Right lobe of liver (tissue), 6 donors: ENCODE results near the gene GLCE. TPM values are rescaled to one million over a fixed set of nuclear protein-coding genes. Genes with fewer than 3 reads are reported as not detected.

ENCODE experiments used
- ATAC-seq, 4 donors: fragments of 200-7000 bp; cut with Tn5 transposase; one replicate each; pipeline ENCODE4 v1.9.1; 2020; ENCODE audit warnings: mild to moderate bottlenecking in 4 of 4, moderate library complexity in 4 of 4
- DNase-seq, 3 donors: peaks; one replicate each; pipeline ENCODE4 v3.0.0-alpha.2; 2020
- H3K27ac ChIP-seq, 3 donors: fragments of 200-600 bp; one replicate each; pipeline ENCODE4 v1.8.0; 2022
- H3K27me3 ChIP-seq, 2 donors: fragments of 200-600 bp; one replicate each; pipeline ENCODE4 v1.8.0; 2022
- H3K36me3 ChIP-seq, 4 donors: fragments of 200-600 bp; sonication (generic) in 1 of 4; one replicate each; pipeline versions ENCODE4 v1.5.1 to v1.8.0; 2017 to 2022; ENCODE audit warnings: control low read depth in 1 of 4
- H3K4me1 ChIP-seq, 4 donors: fragments of 200-600 bp; sonication (generic) in 1 of 4; one replicate each; pipeline versions ENCODE4 v1.5.1 to v1.8.0; 2017 to 2022; ENCODE audit warnings: control low read depth in 1 of 4
- H3K4me3 ChIP-seq, 3 donors: fragments of 200-600 bp; one replicate each; pipeline ENCODE4 v1.8.0; 2022
- H3K9me3 ChIP-seq, 4 donors: fragments of 200-600 bp; sonication (generic) in 1 of 4; one replicate each; pipeline versions ENCODE4 v1.5.1 to v1.8.0; 2017 to 2022; ENCODE audit warnings: control low read depth in 1 of 4
- POLR2A ChIP-seq: fragments of 450-650 bp; IDR thresholded peaks from one replicate; pipeline ENCODE4 v1.6.1; 2017; ENCODE audit warnings: antibody characterized with exemption, mild to moderate bottlenecking
- WGBS: methylation state at CpG from one replicate; pipeline ENCODE4 v1.1.6; 2018; ENCODE audit warnings: low coverage, low lambda C conversion rate; ENCODE audit not compliant: insufficient coverage; ENCODE audit errors: missing lambda C conversion rate; 5-methylcytosine and 5-hydroxymethylcytosine counted together
- intact Hi-C, 2 donors: fragments of 100-400 bp; cut with DNase I; formaldehyde crosslinking; loops; one replicate each; pipeline versions ENCODE4 v1.11.2 to v1.14.1; 2022
- total RNA-seq, 6 experiments: library from RNA; depleted of rRNA in 2 of 6; stranded (reverse); fragments of >200 nt in 2 of 6; fragmentation: NEBNext Ultra II Directional in 3 of 6; extraction: Animal tissue kit (Norgen Biotek cat#: 25700) in 3 of 6; gene quantifications; one replicate each; pipeline versions ENCODE4 v1.1.0 to v1.2.4, GENCODE V29; 2016 to 2023
- TF ChIP-seq, protein P1 (sequence below), 4 donors: fragments of 200-600 bp in 3 of 4; fragments of 450-650 bp in 1 of 4; IDR thresholded peaks; one replicate each; pipeline versions ENCODE4 v1.5.1 to v1.8.0; 2016 to 2022; ENCODE audit warnings: antibody characterized with exemption in 4 of 4, mild to moderate bottlenecking in 2 of 4
- donor health status: DM: no; HTN: yes; CAD: no.
- donor health status: DM: no; HTN: no; CAD: no.
- donor health status: DM: no; HTN: no; CAD: no.
- donor health status: DM: no; HTN: yes; CAD: no.
- donor health status: DM: no; HTN: yes; CAD: no.

The GLCE gene
- total RNA-seq, 6 experiments from 2014 or later, result 8.1 to 23.5 (median 15.4) TPM

GRCh38 chr15:69219690-69220089 is 59.3 kb downstream of the GLCE start:
- Histone ChIP-seq H3K36me3 (no peaks in the 10 kb centered on the region), H3K27me3 (no peaks in the 10 kb centered on the region), H3K9me3 (no peaks in the 10 kb centered on the region), H3K4me1 (peaks cover 0 to 13% (median 5%) of the 10 kb centered on the region in 4 donors), H3K27ac (no peak overlapping the region), H3K4me3 (no peak overlapping the region)
- ATAC-seq, result peak; percentile 19 to 46 (median 36)
- DNase-seq, result peak in 1 of 3 donors; percentile 56
- TF ChIP-seq POLR2A, result no peak
- TF ChIP-seq, protein P1, sequence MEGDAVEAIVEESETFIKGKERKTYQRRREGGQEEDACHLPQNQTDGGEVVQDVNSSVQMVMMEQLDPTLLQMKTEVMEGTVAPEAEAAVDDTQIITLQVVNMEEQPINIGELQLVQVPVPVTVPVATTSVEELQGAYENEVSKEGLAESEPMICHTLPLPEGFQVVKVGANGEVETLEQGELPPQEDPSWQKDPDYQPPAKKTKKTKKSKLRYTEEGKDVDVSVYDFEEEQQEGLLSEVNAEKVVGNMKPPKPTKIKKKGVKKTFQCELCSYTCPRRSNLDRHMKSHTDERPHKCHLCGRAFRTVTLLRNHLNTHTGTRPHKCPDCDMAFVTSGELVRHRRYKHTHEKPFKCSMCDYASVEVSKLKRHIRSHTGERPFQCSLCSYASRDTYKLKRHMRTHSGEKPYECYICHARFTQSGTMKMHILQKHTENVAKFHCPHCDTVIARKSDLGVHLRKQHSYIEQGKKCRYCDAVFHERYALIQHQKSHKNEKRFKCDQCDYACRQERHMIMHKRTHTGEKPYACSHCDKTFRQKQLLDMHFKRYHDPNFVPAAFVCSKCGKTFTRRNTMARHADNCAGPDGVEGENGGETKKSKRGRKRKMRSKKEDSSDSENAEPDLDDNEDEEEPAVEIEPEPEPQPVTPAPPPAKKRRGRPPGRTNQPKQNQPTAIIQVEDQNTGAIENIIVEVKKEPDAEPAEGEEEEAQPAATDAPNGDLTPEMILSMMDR (IDR thresholded peaks at IDR 0.05), result no peak
- intact Hi-C loops, result no loop called here
- 73% methylated on average over 1 of the region's 1 CpG for WGBS

DNA sequence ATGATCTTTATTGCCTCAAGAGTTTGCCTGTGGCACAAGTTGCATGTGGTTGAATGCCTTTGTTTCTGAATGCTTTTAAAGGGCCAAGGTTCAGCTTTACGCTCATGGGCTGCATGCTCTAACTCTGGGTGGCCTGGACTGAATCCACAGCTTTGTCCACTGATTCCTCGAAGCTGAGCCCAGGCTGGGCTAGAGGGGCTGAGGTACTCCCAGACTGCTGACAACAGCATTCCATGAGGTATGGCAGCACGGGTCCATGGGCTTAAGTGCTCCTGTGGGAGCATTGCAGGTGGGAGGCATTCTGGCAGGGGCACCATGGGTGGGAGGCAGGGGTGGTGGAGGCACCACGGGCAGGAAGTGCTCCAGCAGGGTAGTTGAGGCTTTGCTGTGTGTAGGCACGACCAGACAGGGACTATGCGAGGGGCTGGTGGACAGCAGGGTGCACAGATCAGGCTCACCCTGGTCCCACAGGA is 61.6 kb downstream of the GLCE start:
- Histone ChIP-seq H3K9me3 (no peaks in the 10 kb centered on the region), H3K4me3 (no peak overlapping the region), H3K36me3 (no peaks in the 10 kb centered on the region), H3K27me3 (no peaks in the 10 kb centered on the region), H3K27ac (no peak overlapping the region), H3K4me1 (peaks cover 0 to 29% (median 11%) of the 10 kb centered on the region in 4 donors)
- ATAC-seq (peak; percentile 13 to 48 (median 45)), DNase-seq (peak in 1 of 3 donors; percentile 51)
- TF ChIP-seq POLR2A, result no peak
- TF ChIP-seq, protein P1 (IDR thresholded peaks at IDR 0.05), result no peak
- intact Hi-C loops, result no loop called here
- whole genome bisulfite sequencing, result 44% methylated on average over 3 of the region's 6 CpGs

DNA sequence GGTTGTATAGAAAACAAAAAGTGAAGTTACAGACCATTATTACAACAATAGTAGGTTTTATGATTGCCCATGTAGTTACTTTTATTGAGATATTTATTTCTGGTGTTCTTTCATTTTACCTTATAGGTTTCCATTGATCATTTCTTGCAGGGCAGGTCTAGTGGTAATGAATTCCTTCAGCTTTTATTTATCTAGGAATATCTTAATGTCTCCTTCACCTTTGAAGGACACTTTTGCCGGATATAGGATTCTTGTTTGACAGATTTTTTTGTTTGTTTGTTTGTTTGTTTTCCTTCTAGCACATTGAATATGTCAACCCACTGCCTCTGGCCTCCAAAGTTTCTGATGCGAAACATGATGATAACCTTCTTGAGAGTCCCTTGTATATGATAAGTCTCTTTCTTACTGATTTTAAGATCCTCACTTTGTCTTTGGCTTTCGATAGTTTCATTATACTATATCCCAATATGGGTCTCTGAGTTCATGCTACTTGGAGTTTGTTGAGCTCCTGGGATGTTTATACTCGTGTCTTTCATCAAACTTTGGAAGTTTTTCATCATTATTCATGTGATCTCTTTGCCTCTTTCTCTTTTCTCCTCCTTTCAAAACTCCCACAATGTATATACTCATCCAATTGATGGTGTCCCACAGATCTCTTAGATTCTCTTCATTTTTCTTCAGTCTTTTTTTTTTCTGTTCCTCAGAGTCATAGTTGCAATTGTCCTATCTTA is 62.8 kb downstream of the GLCE start:
- Histone ChIP-seq H3K4me1 (peaks cover 0 to 28% (median 11%) of the 10 kb centered on the region in 4 donors), H3K4me3 (no peak overlapping the region), H3K9me3 (no peaks in the 10 kb centered on the region), H3K27ac (no peak overlapping the region), H3K27me3 (no peaks in the 10 kb centered on the region), H3K36me3 (no peaks in the 10 kb centered on the region)
- TF ChIP-seq, protein P1 (IDR thresholded peaks at IDR 0.05), result no peak
- no peak for TF ChIP-seq POLR2A
- DNase-seq, result no peak
- intact Hi-C loops, result no loop called here
- ATAC-seq, result no peak
- 88% methylated on average over 3 of the region's 4 CpGs for WGBS

- H3K9me3 ChIP-seq, result no peaks in the 10 kb centered on the region
- peaks cover 0 to 25% (median 11%) of the 10 kb centered on the region in 4 donors for H3K4me1 ChIP-seq
- intact Hi-C loops, result no loop called here
- 21% methylated on average over 2 of the region's 2 CpGs for WGBS
- ATAC-seq, result peak; percentile 91 to 97 (median 94)
- TF ChIP-seq POLR2A, result no peak
- TF ChIP-seq, protein P1 (IDR thresholded peaks at IDR 0.05), result no peak
- peak overlapping the region in 2 of 3 donors; percentile 5 to 51 for H3K27ac ChIP-seq
- H3K4me3 ChIP-seq, result no peak overlapping the region
- DNase-seq, result peak; percentile 67 to 90 (median 81)
- no peaks in the 10 kb centered on the region for H3K27me3 ChIP-seq
- no peaks in the 10 kb centered on the region for H3K36me3 ChIP-seq
These were observed 63.9 kb downstream of the GLCE start for GRCh38 chr15:69224383-69224782.
